H1 (cell line): ENCODE data around the gene ARHGAP12. TPM values are rescaled to one million over a fixed set of nuclear protein-coding genes. Genes with fewer than 3 reads are reported as not detected.

Experiments
- CTCF ChIA-PET: fragments of 300-600 bp; sonication (Branson Sonifier 250); formaldehyde crosslinking; loops from one replicate; lab custom pipeline; 2021; ENCODE audit not compliant: partially characterized antibody; lab: Charles Lee
- POLR2A ChIA-PET: fragments of 300-600 bp; sonication (Branson Sonifier 250); formaldehyde crosslinking; loops from one replicate; lab custom pipeline; 2021; ENCODE audit warnings: inconsistent platforms; ENCODE audit not compliant: partially characterized antibody; lab: Charles Lee
- DNase-seq, 2 experiments: peaks; one replicate each; pipeline versions ENCODE4 v3.0.0 to v3.0.0-alpha.2; 2010 to 2022; ENCODE audit warnings: low spot score in 2 of 2, low read depth in 1 of 2, mixed read lengths in 1 of 2
- FAIRE-seq: peaks from 2 replicates; lab custom pipeline; 2011; peaks lifted over from hg19 to GRCh38; lab: Jason Lieb, UNC
- H2AFZ ChIP-seq: 2 replicates; pipeline ENCODE4 v1.8.1; 2012; ENCODE audit warnings: low read length, inconsistent platforms
- H2AK5ac ChIP-seq: 2 replicates; pipeline ENCODE4 v1.6.1; 2013; ENCODE audit warnings: low read depth, low read length
- H2BK120ac ChIP-seq: replicated peaks from 2 replicates; pipeline ENCODE3; 2013; ENCODE audit warnings: low read depth, low read length, inconsistent platforms
- H2BK12ac ChIP-seq: 2 replicates; pipeline ENCODE4 v1.6.1; 2013; ENCODE audit warnings: low read depth, low read length
- H2BK15ac ChIP-seq: 2 replicates; pipeline ENCODE4 v1.6.1; 2013; ENCODE audit warnings: low read length
- H2BK20ac ChIP-seq: 2 replicates; pipeline ENCODE4 v1.6.1; 2013; ENCODE audit warnings: low read length
- H2BK5ac ChIP-seq: 2 replicates; pipeline ENCODE4 v1.6.1; 2013; ENCODE audit warnings: low read depth, low read length
- H3K14ac ChIP-seq: 2 replicates; pipeline ENCODE4 v1.6.1; 2013; ENCODE audit warnings: inconsistent platforms; ENCODE audit not compliant: insufficient read length
- H3K18ac ChIP-seq: 2 replicates; pipeline ENCODE4 v1.6.1; 2013; ENCODE audit warnings: low read length; ENCODE audit errors: extremely low read depth
- H3K23ac ChIP-seq: 2 replicates; pipeline ENCODE4 v1.6.1; 2013; ENCODE audit warnings: inconsistent platforms; ENCODE audit not compliant: insufficient read length
- H3K23me2 ChIP-seq: 2 replicates; pipeline ENCODE4 v1.6.1; 2013; ENCODE audit warnings: low read depth, low read length
- H3K27ac ChIP-seq: 2 replicates; pipeline ENCODE4 v1.6.1; 2011; ENCODE audit warnings: low read depth, low read length, inconsistent platforms
- H3K27me3 ChIP-seq, 4 experiments: replicated peaks in 1 of 4; 1 replicate in 1 of 4; 2 replicates in 3 of 4; pipeline versions ENCODE4 v1.6.1 to v1.8.1; 2011 to 2013; ENCODE audit warnings: low read length in 3 of 4, mild to moderate bottlenecking in 3 of 4, inconsistent platforms in 2 of 4, mixed read lengths in 2 of 4, moderate library complexity in 1 of 4; ENCODE audit not compliant: control insufficient read depth in 3 of 4, insufficient read depth in 3 of 4; ENCODE audit errors: extremely low read depth in 1 of 4
- H3K36me3 ChIP-seq, 4 experiments: 2 replicates each; pipeline versions ENCODE4 v1.6.1 to v1.8.1; 2011 to 2013; ENCODE audit warnings: mild to moderate bottlenecking in 4 of 4, low read length in 3 of 4, moderate library complexity in 2 of 4, control low read depth in 1 of 4, inconsistent platforms in 1 of 4; ENCODE audit not compliant: insufficient read depth in 4 of 4, control insufficient read depth in 2 of 4
- H3K4ac ChIP-seq: replicated peaks from 2 replicates; pipeline ENCODE3; 2013; ENCODE audit warnings: low read length, low read depth, mixed read lengths, inconsistent platforms; ENCODE audit not compliant: insufficient read length
- H3K4me1 ChIP-seq, 4 experiments: replicated peaks in 1 of 4; 1 replicate in 1 of 4; 2 replicates in 3 of 4; pipeline versions ENCODE4 v1.6.1 to v1.8.1; 2011 to 2013; ENCODE audit warnings: low read length in 3 of 4, inconsistent platforms in 2 of 4, mixed read lengths in 1 of 4; ENCODE audit not compliant: insufficient read depth in 4 of 4, control insufficient read depth in 3 of 4
- H3K4me2 ChIP-seq, 2 experiments: 2 replicates each; pipeline versions ENCODE4 v1.6.1 to v1.8.1; 2011 to 2013; ENCODE audit warnings: low read depth in 2 of 2, low read length in 2 of 2, control low read depth in 1 of 2, inconsistent platforms in 1 of 2, mild to moderate bottlenecking in 1 of 2; ENCODE audit not compliant: insufficient read depth in 1 of 2
- H3K4me3 ChIP-seq, 4 experiments: fragments of 200-600, 300-600 bp in 1 of 4; sonication (generic), shearing (Covaris generic), sonication (Bioruptor Twin) in 1 of 4; 2 replicates each; pipeline versions ENCODE4 v1.5.1 to v1.8.1; 2011 to 2016; ENCODE audit warnings: low read length in 4 of 4, low read depth in 3 of 4, control low read depth in 2 of 4, inconsistent platforms in 2 of 4, mild to moderate bottlenecking in 2 of 4, mixed read lengths in 1 of 4, moderate library complexity in 1 of 4; ENCODE audit not compliant: insufficient read depth in 2 of 4; ENCODE audit errors: extremely low read depth in 1 of 4
- H3K56ac ChIP-seq: replicated peaks from 2 replicates; pipeline ENCODE3; 2013; ENCODE audit warnings: low read depth, mild to moderate bottlenecking, mixed read lengths, low read length, inconsistent platforms; ENCODE audit not compliant: insufficient read length
- H3K79me1 ChIP-seq: 2 replicates; pipeline ENCODE4 v1.6.1; 2013; ENCODE audit warnings: low read depth, low read length, control low read depth
- H3K79me2 ChIP-seq, 2 experiments: 2 replicates each; pipeline versions ENCODE4 v1.6.1 to v1.8.1; 2012 to 2013; ENCODE audit warnings: low read length in 2 of 2, mild to moderate bottlenecking in 2 of 2, inconsistent platforms in 1 of 2; ENCODE audit not compliant: insufficient read depth in 2 of 2, control insufficient read depth in 1 of 2
- H3K9ac ChIP-seq, 4 experiments: replicated peaks in 1 of 4; 1 replicate in 1 of 4; 2 replicates in 3 of 4; pipeline versions ENCODE4 v1.6.1 to v1.8.1; 2011 to 2013; ENCODE audit warnings: low read depth in 3 of 4, low read length in 3 of 4, control low read depth in 2 of 4, mild to moderate bottlenecking in 2 of 4, moderate library complexity in 2 of 4, inconsistent platforms in 1 of 4; ENCODE audit errors: extremely low read depth in 1 of 4
- H3K9me3 ChIP-seq, 2 experiments: 2 replicates each; pipeline versions ENCODE4 v1.6.1 to v1.8.1; 2012 to 2013; ENCODE audit warnings: mild to moderate bottlenecking in 2 of 2, moderate library complexity in 2 of 2, control low read depth in 1 of 2, inconsistent platforms in 1 of 2, low read depth in 1 of 2, low read length in 1 of 2, mixed read lengths in 1 of 2; ENCODE audit not compliant: insufficient read depth in 2 of 2
- H4K20me1 ChIP-seq, 2 experiments: replicated peaks in 1 of 2; 2 replicates each; pipeline versions ENCODE3 to v1.8.1; 2011 to 2013; ENCODE audit warnings: inconsistent platforms in 2 of 2, low read length in 2 of 2, mild to moderate bottlenecking in 1 of 2; ENCODE audit not compliant: insufficient read depth in 2 of 2, control insufficient read depth in 1 of 2
- H4K5ac ChIP-seq: 2 replicates; pipeline ENCODE4 v1.6.1; 2013; ENCODE audit warnings: low read length, low read depth, mixed read lengths, inconsistent platforms; ENCODE audit not compliant: insufficient read length
- H4K8ac ChIP-seq: 2 replicates; pipeline ENCODE4 v1.8.0; 2013; ENCODE audit warnings: mild to moderate bottlenecking, moderate library complexity, low read length, inconsistent platforms; ENCODE audit not compliant: insufficient read depth; ENCODE audit errors: extremely low read depth
- H4K91ac ChIP-seq: replicated peaks from 2 replicates; pipeline ENCODE3; 2013; ENCODE audit warnings: low read length, mixed read lengths, inconsistent platforms; ENCODE audit not compliant: insufficient read length
- CHD1 ChIP-seq: IDR thresholded peaks from 2 replicates; pipeline ENCODE4 v1.6.1; 2012; ENCODE audit warnings: low read depth, low read length, improper control_type of control experiment
- HDAC2 ChIP-seq, 2 experiments: fragments of 300-600 bp in 1 of 2; sonication (generic) in 1 of 2; IDR thresholded peaks; 2 replicates each; pipeline ENCODE4 v1.6.1; 2011 to 2012; ENCODE audit warnings: low read depth in 2 of 2, low read length in 2 of 2, mild to moderate bottlenecking in 2 of 2, moderate library complexity in 2 of 2, borderline replicate concordance in 1 of 2, inconsistent platforms in 1 of 2
- NANOG ChIP-seq: IDR thresholded peaks from 2 replicates; pipeline ENCODE4 v1.6.1; 2011; ENCODE audit warnings: low read length, low read depth, mild to moderate bottlenecking, inconsistent platforms; ENCODE audit not compliant: insufficient read depth, poor library complexity, severe bottlenecking
- SIN3A ChIP-seq, 2 experiments: IDR thresholded peaks in 1 of 2; conservative IDR thresholded peaks in 1 of 2; 2 replicates each; pipeline ENCODE4 v1.6.1; 2011 to 2012; ENCODE audit warnings: low read length in 2 of 2, improper control_type of control experiment in 1 of 2, low read depth in 1 of 2, mild to moderate bottlenecking in 1 of 2
- WGBS, 2 experiments: shearing (Covaris generic) in 1 of 2; methylation state at CpG; one replicate each; pipeline versions ENCODE4 v1.1.6 to v1.1.7; 2013 to 2015; ENCODE audit warnings: low lambda C conversion rate in 2 of 2, mixed read lengths in 2 of 2, inconsistent platforms in 1 of 2, low coverage in 1 of 2, missing lambda C conversion rate in 1 of 2; ENCODE audit not compliant: insufficient replicate concordance in 2 of 2, insufficient coverage in 1 of 2, insufficient read length in 1 of 2; ENCODE audit errors: extremely low coverage in 1 of 2, missing lambda C conversion rate in 1 of 2; 5-methylcytosine and 5-hydroxymethylcytosine counted together
- polyA plus RNA-seq, 7 experiments: library from polyadenylated mRNA; depleted of rRNA in 3 of 7; stranded (reverse) in 5 of 7; unstranded in 2 of 7; fragments of >200 nt in 5 of 7; fragments of 200-250 nt in 2 of 7; gene quantifications; 1 replicate in 5 of 7; 2 replicates in 1 of 7; 4 replicates in 1 of 7; pipeline versions ENCODE4 v1.2.1 to v1.2.3, GENCODE V29; 2011 to 2013; ENCODE audit warnings: missing spikeins in 2 of 7, mixed read lengths in 2 of 7
- total RNA-seq: library from RNA; stranded (reverse); fragmentation: NEBNext Ultra II Directional; extraction: Animal tissue kit (Norgen Biotek cat#: 25700); gene quantifications from 2 replicates; pipeline ENCODE4 v1.2.1, GENCODE V29; 2021
- TF ChIP-seq, protein P1 (sequence below): IDR thresholded peaks from 2 replicates; pipeline ENCODE4 v1.6.1; 2012; ENCODE audit warnings: inconsistent platforms
- TF ChIP-seq, protein P2 (sequence below), 3 experiments: IDR thresholded peaks; 1 replicate in 2 of 3; 2 replicates in 1 of 3; pipeline versions ENCODE4 v1.5.1 to v1.6.1; 2011; ENCODE audit warnings: low read length in 3 of 3, mild to moderate bottlenecking in 3 of 3, inconsistent platforms in 2 of 3, low read depth in 1 of 3, moderate library complexity in 1 of 3; ENCODE audit not compliant: insufficient read depth in 1 of 3; ENCODE audit errors: control extremely low read depth in 1 of 3

Gene ARHGAP12
- total and polyA plus RNA-seq, 2 of the 8 experiments (the other 6 are each of a cell fraction or from before 2014, with no cell fraction given) = 10.1 to 39.0 TPM

DNA sequence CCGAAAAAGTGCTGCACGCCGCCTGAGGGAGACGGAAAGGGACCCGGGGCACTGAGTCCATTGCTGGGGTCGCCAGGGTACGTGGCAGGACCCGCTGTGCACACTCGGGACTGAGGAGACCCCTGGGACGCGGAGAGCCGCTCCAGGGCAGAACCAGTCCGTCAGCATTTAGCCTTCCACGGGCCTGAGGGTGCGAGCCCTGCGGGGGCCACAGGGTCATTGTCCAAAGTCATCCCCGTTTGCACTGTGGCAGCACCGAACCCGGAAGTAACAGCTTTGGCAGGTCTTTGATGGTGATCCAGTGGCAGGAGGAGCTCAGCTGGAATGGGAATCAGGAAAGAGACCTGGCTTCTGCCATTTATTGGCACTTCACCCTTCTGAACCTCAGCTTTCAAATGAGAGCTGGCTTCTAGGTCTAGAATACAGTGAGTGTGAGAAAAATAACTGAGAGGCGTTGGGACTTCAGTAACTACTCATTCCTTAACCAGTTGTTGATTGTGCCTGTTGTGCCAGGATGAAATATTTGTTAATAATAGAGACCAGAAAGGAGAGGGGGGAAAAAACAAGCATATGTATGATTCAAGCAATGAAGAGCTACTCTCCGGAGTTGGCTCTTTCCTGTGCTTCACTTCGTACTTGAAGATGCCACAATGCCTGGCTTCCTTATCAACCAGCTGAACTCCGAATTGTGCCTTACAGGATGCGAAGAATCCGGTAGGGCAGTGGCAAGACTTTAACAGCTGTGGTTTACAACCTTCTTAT, 811 bp upstream of the ARHGAP12 start:
- Histone ChIP-seq H3K23me2 (peaks cover 12% of the 10 kb centered on the region), H3K4me3 (peak overlapping the region; percentile 76 to 93 (median 90)), H3K56ac (peak overlapping the region; percentile 42), H3K27ac (peak overlapping the region; percentile 61; the same call in 1 of the 2 replicates), H2BK5ac (peak overlapping the region; percentile 66; the same call in 1 of the 2 replicates), H3K23ac (no peak overlapping the region), H3K9me3 (no peaks in the 10 kb centered on the region), H2BK120ac (no peak overlapping the region), H2AFZ (0 out of 2 replicates have a peak overlapping the region, but pooled peaks have one; percentile 60), H4K5ac (no peak overlapping the region), H2AK5ac (no peak overlapping the region), H3K4ac (no peak overlapping the region), H3K27me3 (no peaks in the 10 kb centered on the region), H4K91ac (peak overlapping the region; percentile 29), H3K9ac (peak overlapping the region in 3 of 4 experiments; percentile 48 to 93 (median 67); a peak in 6 of 7 replicates), H3K79me1 (no peaks in the 10 kb centered on the region), H4K8ac (peak overlapping the region; percentile 93), H4K20me1 (peaks cover 4 to 5% of the 10 kb centered on the region in 2 experiments), H3K4me2 (peak overlapping the region; percentile 81 to 93), H2BK12ac (no peak overlapping the region), H3K4me1 (peaks cover 0 to 7% (median 0%) of the 10 kb centered on the region in 4 experiments; a peak in 3 of 7 replicates), H2BK15ac (no peak overlapping the region), H2BK20ac (no peak overlapping the region), H3K79me2 (peaks cover 23 to 36% of the 10 kb centered on the region in 2 experiments), H3K14ac (no peak overlapping the region), H3K18ac (no peak overlapping the region), H3K36me3 (no peaks in the 10 kb centered on the region)
- ChIA-PET POLR2A (interaction anchor here (0.7 to 3.2 kb wide), 10 partner anchors 13 to 75 kb away, joined by 3 to 12 read pairs (median 4); no protein-coding TSS in a partner anchor), CTCF (interaction anchor here (0.6 to 1.3 kb wide), 7 partner anchors 15 to 328 kb away, joined by 3 to 6 read pairs (median 3); no protein-coding TSS in a partner anchor)
- FAIRE-seq = no peak
- DNase-seq = peak in 1 of 2 experiments; percentile 75
- 15% methylated on average over 25 of the region's 25 CpGs; no CpG with 5 or more reads in 1 of the 2 experiments for WGBS, 2 experiments
- TF ChIP-seq, protein P1, sequence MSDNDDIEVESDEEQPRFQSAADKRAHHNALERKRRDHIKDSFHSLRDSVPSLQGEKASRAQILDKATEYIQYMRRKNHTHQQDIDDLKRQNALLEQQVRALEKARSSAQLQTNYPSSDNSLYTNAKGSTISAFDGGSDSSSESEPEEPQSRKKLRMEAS = no peak
- TF ChIP-seq SIN3A (conservative IDR thresholded peaks at IDR 0.05 in 1 of 2, IDR thresholded peaks at IDR 0.05 in 1 of 2; ENCODE audit: low read depth in 1 of 2, low read length in 2 of 2) (peak; percentile 67 to 85; a peak in 3 of 4 replicates), HDAC2 (IDR thresholded peaks at IDR 0.05; ENCODE audit: borderline replicate concordance in 1 of 2, low read depth in 2 of 2, low read length in 2 of 2) (0 out of 4 replicates have a peak, but pooled peaks of 1 of the 2 experiments have one; percentile 5), CHD1 (no peak), NANOG (no peak)
- TF ChIP-seq, protein P2, sequence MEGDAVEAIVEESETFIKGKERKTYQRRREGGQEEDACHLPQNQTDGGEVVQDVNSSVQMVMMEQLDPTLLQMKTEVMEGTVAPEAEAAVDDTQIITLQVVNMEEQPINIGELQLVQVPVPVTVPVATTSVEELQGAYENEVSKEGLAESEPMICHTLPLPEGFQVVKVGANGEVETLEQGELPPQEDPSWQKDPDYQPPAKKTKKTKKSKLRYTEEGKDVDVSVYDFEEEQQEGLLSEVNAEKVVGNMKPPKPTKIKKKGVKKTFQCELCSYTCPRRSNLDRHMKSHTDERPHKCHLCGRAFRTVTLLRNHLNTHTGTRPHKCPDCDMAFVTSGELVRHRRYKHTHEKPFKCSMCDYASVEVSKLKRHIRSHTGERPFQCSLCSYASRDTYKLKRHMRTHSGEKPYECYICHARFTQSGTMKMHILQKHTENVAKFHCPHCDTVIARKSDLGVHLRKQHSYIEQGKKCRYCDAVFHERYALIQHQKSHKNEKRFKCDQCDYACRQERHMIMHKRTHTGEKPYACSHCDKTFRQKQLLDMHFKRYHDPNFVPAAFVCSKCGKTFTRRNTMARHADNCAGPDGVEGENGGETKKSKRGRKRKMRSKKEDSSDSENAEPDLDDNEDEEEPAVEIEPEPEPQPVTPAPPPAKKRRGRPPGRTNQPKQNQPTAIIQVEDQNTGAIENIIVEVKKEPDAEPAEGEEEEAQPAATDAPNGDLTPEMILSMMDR (IDR thresholded peaks at IDR 0.05; ENCODE audit: control extremely low read depth in 1 of 3, insufficient read depth in 1 of 3, low read depth in 1 of 3, low read length in 3 of 3) = no peak
